Heart left ventricle (tissue), 13 donors: ENCODE measurements around the gene SLC66A2.

Experiments used
- CTCF ChIP-seq, 12 donors: fragments of 200-600 bp; sonication (generic) in 4 of 12; IDR thresholded peaks; one replicate each; pipeline versions ENCODE4 v1.5.0 to v1.8.0; 2018 to 2022; ENCODE audit warnings: antibody characterized with exemption in 12 of 12, mild to moderate bottlenecking in 5 of 12
- POLR2A ChIP-seq, 2 donors: fragments of 450-650 bp; IDR thresholded peaks; one replicate each; pipeline ENCODE4 v1.6.1; 2017; ENCODE audit warnings: antibody characterized with exemption in 2 of 2, mild to moderate bottlenecking in 2 of 2, moderate library complexity in 2 of 2
- donor health status: ischemic (EF 13 %, LVEDD 7.1; RV severe dilation, severe dysfunction).
- donor health status: DM: no; HTN: yes; CAD: no.
- donor health status: DM: no; HTN: no; CAD: no.
- donor health status: ischemic (EF 25% LVEDD 6.9; RV normal size, moderate dysfunction).
- donor health status: ischemic (EF 25% LVEDD 5.7; RV mildly dilated, moderate dysfunction).
- donor health status: ischemic (EF 35%, LVEDD 5.7; RV mildly dilated, moderate dysfunction).
- donor health status: nonischemic (EF 11% LVEDD 7.7; RV severe dilation, severe dysfunction).
- donor health status: DM: yes; HTN: yes; CAD: no.
- donor health status: PGD.
- donor health status: ischemic (EF 29% LVEDD 5.4; RV normal size, mild dysfunction).
- donor health status: nonischemic (EF 23%, LVEDD 6.1; RV moderate dilation, normal function).

- TF ChIP-seq CTCF (IDR thresholded peaks at IDR 0.05) = no peak
- TF ChIP-seq POLR2A (IDR thresholded peaks at IDR 0.05) = no peak
Observed at GRCh38 chr18:79922971-79923411, 28.5 kb downstream of the SLC66A2 start.
